HG03039 (cell line): ENCODE data around the gene FOSB.

Source experiments
- ATAC-seq: cut with Tn5 transposase; IDR thresholded peaks from one replicate; pipeline ENCODE4 v1.9.1; 2021; ENCODE audit warnings: mild to moderate bottlenecking, moderate library complexity; ENCODE audit not compliant: unreplicated experiment

The FOSB gene

DNA sequence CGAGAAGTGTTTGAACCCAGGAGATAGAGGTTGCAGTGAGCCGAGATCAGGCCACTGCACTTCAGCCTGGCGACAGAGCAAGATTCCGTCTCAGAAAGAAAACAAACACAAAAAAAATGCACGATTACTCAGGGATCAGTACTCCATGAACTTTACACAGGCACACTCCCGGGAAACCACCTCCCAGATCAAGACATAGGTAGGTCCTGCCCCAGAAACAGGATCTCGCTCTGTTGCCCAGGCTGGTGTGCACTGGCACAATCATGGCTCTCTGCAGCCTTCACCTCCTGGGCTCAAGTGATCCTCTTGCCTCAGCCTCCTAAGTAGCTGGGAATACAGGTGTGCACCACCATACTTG, 50.7 kb downstream of the FOSB start:
- no peak for ATAC-seq

DNA sequence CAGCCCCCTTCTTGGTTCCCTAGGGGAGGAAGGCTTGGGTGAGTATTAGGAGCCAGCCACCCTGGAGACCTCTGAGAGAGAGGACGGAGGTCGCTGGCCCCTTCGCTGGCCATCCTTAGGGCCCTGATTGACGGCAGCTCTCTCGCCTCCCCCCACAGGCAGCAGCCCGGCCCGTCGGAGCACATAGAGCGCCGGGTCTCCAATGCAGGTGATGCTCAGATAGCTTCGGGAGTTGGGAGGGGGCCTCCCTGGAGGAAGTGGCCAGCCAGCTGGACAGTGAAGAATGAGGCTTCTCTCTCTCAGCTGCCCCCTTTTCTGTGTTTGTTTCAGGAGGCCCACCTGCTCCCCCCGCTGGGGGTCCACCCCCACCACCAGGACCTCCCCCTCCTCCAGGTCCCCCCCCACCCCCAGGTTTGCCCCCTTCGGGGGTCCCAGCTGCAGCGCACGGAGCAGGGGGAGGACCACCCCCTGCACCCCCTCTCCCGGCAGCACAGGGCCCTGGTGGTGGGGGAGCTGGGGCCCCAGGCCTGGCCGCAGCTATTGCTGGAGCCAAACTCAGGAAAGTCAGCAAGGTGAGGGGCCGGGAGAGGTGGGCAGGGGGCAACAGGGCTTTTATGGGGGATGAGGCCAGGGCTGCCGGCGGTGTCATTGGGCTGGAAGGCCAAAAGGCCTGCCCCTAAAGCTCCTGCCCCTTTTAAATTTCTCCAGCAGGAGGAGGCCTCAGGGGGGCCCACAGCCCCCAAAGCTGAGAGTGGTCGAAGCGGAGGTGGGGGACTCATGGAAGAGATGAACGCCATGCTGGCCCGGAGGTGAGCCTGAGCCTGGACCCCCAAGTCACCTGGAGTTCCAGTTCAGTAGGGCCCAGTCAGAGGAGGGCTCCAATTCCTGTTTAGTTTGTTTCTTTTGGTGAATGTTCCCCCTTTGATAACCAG, 54.5 kb downstream of the FOSB start:
- ATAC-seq: no peak

DNA sequence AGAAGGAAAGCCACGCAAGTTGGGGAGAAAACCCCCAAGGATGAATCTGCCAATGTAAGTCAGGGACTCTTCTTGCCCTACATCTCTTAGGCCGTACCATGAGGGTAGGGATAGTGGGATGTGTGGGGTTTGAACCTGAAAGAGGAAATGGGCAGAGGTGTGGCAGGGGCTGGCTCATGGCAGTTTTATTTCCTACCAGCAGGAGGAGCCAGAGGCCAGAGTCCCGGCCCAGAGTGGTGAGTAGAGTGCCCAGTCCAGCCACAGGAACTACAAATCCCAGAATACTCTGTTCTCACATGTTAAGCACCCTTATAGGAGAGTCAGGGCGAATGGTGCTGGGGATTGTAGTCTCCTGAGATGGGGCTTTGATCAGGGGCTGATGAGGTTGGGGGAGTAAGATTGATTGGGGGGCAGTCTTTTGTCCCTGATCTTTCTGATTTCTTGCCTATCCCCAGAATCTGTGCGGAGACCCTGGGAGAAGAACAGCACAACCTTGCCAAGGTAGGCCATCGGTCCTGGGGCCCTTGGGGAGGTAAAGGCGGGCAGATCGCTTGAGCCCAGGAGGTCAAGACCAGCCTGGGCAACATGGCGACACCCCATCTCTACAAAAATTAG, 56.0 kb downstream of the FOSB start:
- ATAC-seq: no peak

DNA sequence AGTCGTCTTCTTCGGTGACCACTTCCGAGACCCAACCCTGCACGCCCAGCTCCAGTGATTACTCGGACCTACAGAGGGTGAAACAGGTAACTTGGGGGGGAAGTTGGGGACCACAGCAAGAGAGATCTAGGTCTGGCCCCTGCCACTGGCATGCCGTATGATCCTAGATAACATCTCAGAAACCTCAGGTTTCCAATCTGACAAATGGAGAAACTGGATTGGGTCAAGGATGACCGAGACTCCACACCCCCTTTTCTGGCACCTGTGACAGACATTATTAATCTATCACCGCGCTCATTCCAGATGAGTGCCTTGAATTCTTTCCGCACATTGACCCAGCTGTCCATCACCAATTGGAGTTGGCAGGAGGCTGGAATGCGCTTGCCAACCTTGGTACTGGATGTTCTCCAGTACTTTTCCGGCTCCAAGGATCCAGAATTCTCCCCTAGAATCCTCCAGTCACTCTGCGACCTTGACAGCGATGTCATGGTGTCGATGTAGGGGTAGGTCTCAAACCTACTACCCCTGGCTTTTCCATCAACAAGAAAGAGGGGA, 56.9 kb downstream of the FOSB start:
- no peak for ATAC-seq
